SU-DHL-6 (cell line): ENCODE data around the gene PLAC8.

Experiments
- CTCF ChIP-seq: fragments of 200-600 bp; sonication (generic); IDR thresholded peaks from one replicate; pipeline ENCODE4 v1.5.1; 2017; ENCODE audit warnings: antibody characterized with exemption, mild to moderate bottlenecking, low read length, moderate library complexity; ENCODE audit not compliant: insufficient read depth, poor library complexity, severe bottlenecking
- EZH2phosphoT487 ChIP-seq: fragments of 200-600 bp; sonication (generic), shearing (Covaris generic); conservative IDR thresholded peaks from 2 replicates; pipeline ENCODE4 v1.6.1; 2018; ENCODE audit warnings: mild to moderate bottlenecking, antibody characterized with exemption, low read length, moderate library complexity, mixed read lengths

GRCh38 chr4:83132065-83132464, 17.5 kb upstream of the PLAC8 start:
- no peak for TF ChIP-seq CTCF
- no peak for TF ChIP-seq EZH2phosphoT487
